ENCODE data around the gene DVL2. TPM values are rescaled to one million over a fixed set of nuclear protein-coding genes. Genes with fewer than 3 reads are reported as not detected.

DVL2 gene
- total and polyA plus RNA-seq, 2 of the 13 experiments (the other 11 are each of a cell fraction or from before 2014, with no cell fraction given) = 5.7 to 38.2 TPM

GRCh38 chr17:7184091-7184488 is 50.2 kb downstream of the DVL2 start (continued):
- peak; percentile 64; the same call in 1 of the 2 replicates for TF ChIP-seq ZNF564 (CRISPR knock-in tag; IDR thresholded peaks at IDR 0.05)
- 0 out of 2 replicates have a peak, but pooled peaks have one; percentile 26 for TF ChIP-seq ZSCAN9 (CRISPR knock-in tag; IDR thresholded peaks at IDR 0.05; ENCODE audit: borderline replicate concordance)
- no peak for TF ChIP-seq AFF4 (CRISPR knock-in tag; IDR thresholded peaks at IDR 0.05)
- TF ChIP-seq HINFP (CRISPR knock-in tag; IDR thresholded peaks at IDR 0.05; ENCODE audit: low read depth) = peak; percentile 72; the same call in 1 of the 2 replicates
- TF ChIP-seq, protein P1, sequence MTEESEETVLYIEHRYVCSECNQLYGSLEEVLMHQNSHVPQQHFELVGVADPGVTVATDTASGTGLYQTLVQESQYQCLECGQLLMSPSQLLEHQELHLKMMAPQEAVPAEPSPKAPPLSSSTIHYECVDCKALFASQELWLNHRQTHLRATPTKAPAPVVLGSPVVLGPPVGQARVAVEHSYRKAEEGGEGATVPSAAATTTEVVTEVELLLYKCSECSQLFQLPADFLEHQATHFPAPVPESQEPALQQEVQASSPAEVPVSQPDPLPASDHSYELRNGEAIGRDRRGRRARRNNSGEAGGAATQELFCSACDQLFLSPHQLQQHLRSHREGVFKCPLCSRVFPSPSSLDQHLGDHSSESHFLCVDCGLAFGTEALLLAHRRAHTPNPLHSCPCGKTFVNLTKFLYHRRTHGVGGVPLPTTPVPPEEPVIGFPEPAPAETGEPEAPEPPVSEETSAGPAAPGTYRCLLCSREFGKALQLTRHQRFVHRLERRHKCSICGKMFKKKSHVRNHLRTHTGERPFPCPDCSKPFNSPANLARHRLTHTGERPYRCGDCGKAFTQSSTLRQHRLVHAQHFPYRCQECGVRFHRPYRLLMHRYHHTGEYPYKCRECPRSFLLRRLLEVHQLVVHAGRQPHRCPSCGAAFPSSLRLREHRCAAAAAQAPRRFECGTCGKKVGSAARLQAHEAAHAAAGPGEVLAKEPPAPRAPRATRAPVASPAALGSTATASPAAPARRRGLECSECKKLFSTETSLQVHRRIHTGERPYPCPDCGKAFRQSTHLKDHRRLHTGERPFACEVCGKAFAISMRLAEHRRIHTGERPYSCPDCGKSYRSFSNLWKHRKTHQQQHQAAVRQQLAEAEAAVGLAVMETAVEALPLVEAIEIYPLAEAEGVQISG (CRISPR knock-in tag; IDR thresholded peaks at IDR 0.05) = peak; percentile 58; the same call in 1 of the 2 replicates
- 0 out of 2 replicates have a peak, but pooled peaks have one; percentile 62 for TF ChIP-seq HOXA5 (CRISPR knock-in tag; IDR thresholded peaks at IDR 0.05)
- peak; percentile 11 to 27; a peak in 2 of 4 replicates for TF ChIP-seq POLR2A (IDR thresholded peaks at IDR 0.05; ENCODE audit: insufficient read depth in 1 of 2, low read depth in 2 of 2, low read length in 2 of 2)
- peak; percentile 62 for TF ChIP-seq ZNF563 (CRISPR knock-in tag; IDR thresholded peaks at IDR 0.05)
- TF ChIP-seq ZFX (CRISPR knock-in tag; IDR thresholded peaks at IDR 0.05; ENCODE audit: low read depth) = peak; percentile 81
- TF ChIP-seq RBAK (CRISPR knock-in tag; IDR thresholded peaks at IDR 0.05) = no peak
- peak; percentile 39; the same call in 1 of the 2 replicates for TF ChIP-seq PHF8 (CRISPR knock-in tag; IDR thresholded peaks at IDR 0.05)
- TF ChIP-seq, protein P2, sequence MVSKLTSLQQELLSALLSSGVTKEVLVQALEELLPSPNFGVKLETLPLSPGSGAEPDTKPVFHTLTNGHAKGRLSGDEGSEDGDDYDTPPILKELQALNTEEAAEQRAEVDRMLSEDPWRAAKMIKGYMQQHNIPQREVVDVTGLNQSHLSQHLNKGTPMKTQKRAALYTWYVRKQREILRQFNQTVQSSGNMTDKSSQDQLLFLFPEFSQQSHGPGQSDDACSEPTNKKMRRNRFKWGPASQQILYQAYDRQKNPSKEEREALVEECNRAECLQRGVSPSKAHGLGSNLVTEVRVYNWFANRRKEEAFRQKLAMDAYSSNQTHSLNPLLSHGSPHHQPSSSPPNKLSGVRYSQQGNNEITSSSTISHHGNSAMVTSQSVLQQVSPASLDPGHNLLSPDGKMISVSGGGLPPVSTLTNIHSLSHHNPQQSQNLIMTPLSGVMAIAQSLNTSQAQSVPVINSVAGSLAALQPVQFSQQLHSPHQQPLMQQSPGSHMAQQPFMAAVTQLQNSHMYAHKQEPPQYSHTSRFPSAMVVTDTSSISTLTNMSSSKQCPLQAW (CRISPR knock-in tag; IDR thresholded peaks at IDR 0.05) = peak; percentile 69; the same call in 1 of the 2 replicates
- no peak for TF ChIP-seq MBNL3 (CRISPR knock-in tag; conservative IDR thresholded peaks at IDR 0.05)
- TF ChIP-seq MZF1 (CRISPR knock-in tag; IDR thresholded peaks at IDR 0.05; ENCODE audit: borderline replicate concordance) = 0 out of 2 replicates have a peak, but pooled peaks have one; percentile 48
- TF ChIP-seq ZNF777 (CRISPR knock-in tag; IDR thresholded peaks at IDR 0.05) = no peak
- peak; percentile 67 for TF ChIP-seq POLR2G (IDR thresholded peaks at IDR 0.05; ENCODE audit: low read depth, low read length)
- TF ChIP-seq SAP130 (CRISPR knock-in tag; IDR thresholded peaks at IDR 0.05; ENCODE audit: low read depth) = peak; percentile 67
- 0 out of 2 replicates have a peak, but pooled peaks have one; percentile 25 for TF ChIP-seq KDM2A (CRISPR knock-in tag; IDR thresholded peaks at IDR 0.05; ENCODE audit: borderline replicate concordance, low read depth)
- TF ChIP-seq RARA (CRISPR knock-in tag; IDR thresholded peaks at IDR 0.05) = peak; percentile 42; the same call in 1 of the 2 replicates
- peak; percentile 63; the same call in 1 of the 2 replicates for TF ChIP-seq ZBTB38 (CRISPR knock-in tag; IDR thresholded peaks at IDR 0.05)
- TF ChIP-seq BCL6 (CRISPR knock-in tag; IDR thresholded peaks at IDR 0.05) = peak; percentile 11; the same call in 1 of the 2 replicates

All from HepG2 (cell line).